AG09319 (cell line): Measurements from ENCODE around the gene HERPUD2.
"Not testable (repeated sequence)": the region's sequence is repeated elsewhere in the genome, so short reads cannot be mapped to it uniquely, and the experiment has no call there.

Experiments used
- DNase-seq: peaks from one replicate; pipeline ENCODE4 v3.0.0-alpha.2; 2010; ENCODE audit warnings: low read depth; ENCODE audit errors: extremely low read depth
- CTCF ChIP-seq: IDR thresholded peaks from 2 replicates; pipeline ENCODE4 v1.5.1; 2011; ENCODE audit warnings: low read depth, mild to moderate bottlenecking, inconsistent platforms, low read length, moderate library complexity

Gene HERPUD2

DNA sequence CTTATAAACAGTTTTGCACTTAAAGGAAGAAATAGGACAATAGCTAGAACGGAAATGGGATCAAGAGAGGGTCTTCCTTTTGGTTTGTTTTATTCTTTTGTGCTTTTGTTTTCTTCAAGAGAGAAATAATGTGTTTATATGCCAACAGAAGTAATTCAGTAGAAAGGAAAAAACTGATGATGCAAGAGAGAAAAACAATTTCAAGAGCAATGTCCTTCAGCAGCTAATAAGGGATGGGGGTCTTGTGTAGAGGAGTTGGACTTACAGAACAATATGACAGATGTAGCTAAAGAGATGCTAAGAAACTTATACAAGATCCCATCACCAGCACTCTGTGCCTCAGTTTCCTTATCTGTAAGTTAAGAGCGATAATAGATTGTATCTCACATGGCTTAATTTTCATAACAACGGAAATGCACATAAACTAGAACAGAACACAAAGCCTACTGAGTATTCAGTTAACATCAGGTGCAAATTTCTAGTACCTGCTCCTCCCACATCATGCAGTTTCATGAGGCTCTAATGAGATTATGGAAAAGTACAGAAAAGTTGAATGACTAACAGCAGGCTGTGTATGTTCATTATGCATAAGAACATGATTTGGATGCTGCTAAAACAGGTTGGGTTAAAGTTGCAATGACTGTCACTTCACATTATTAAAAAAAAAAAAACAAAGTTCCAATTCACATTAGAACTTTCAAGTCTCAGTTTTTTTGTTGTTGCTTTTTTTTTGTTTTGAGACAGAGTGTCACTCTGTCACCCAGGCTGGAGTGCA is 17.2 kb downstream of the HERPUD2 start:
- no peak for TF ChIP-seq CTCF
- DNase-seq, result no peak

DNA sequence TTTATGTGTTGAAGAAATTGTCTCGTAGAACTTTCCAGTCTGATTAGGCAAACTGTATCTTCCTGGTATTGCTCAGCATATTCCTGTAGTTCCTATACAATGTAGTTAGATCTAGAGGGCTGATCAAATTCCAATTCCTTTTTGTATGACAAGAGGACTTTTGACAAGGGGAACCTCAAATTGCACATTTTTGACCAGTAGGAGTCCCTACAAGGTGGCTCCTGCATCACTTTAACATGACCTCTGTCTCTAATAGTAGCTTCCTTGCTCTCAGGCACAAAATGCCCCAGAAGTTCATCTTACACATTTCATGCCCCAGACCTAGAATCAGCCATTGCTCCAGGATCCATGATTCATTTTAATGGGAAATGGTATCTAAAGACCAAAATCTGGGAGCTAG is 18.7 kb downstream of the HERPUD2 start:
- no peak for TF ChIP-seq CTCF
- DNase-seq, result no peak

DNA sequence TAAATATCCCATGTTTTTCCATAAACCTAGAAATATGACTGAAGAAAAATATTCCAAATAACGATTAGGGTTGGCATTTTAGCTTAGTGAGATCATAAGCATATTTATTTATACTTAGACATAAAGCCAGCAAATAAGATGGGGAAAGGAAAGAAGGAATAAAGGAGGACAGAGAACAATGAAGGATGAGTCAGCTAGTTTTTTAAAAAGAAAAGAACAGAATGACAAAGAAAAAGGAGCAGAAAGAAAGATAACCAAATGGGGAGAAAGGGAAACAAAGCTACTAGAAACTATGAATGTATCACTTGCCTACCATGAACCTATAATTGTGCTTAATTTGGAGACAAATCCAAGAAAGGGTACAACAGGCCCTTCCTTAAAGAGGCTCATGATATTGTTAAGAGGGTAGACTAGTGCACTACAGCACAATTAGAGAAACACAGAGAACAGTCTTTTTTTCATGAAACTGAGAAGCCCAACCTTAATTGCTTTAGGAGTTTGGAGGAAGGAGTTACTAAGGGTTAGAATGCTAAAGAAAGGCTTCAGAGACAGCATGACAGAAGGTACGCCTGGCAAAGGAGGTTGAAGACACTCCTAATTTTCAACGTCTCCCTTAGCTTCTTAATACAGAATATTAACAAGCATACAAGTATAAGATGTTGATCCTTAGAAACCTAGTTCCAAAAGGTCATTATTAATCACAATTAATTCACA is 23.9 kb downstream of the HERPUD2 start:
- no peak for TF ChIP-seq CTCF
- DNase-seq, result no peak

- not testable (repeated sequence) for DNase-seq
These were observed 34.5 kb downstream of the HERPUD2 start for GRCh38 chr7:35660411-35660810.

- no peak for DNase-seq
- no peak for TF ChIP-seq CTCF
These were observed 36.2 kb downstream of the HERPUD2 start for GRCh38 chr7:35658606-35659201.

- no peak for TF ChIP-seq CTCF
These were observed 37.8 kb downstream of the HERPUD2 start for GRCh38 chr7:35657125-35657524.

GRCh38 chr7:35654558-35654957 is 40.4 kb downstream of the HERPUD2 start:
- DNase-seq, result not testable (repeated sequence)

More at GRCh38 chr7:35657125-35657524, 37.8 kb downstream of the HERPUD2 start:
- no peak for DNase-seq

GRCh38 chr7:35652124-35652523 is 42.8 kb downstream of the HERPUD2 start:
- no peak for DNase-seq

More at GRCh38 chr7:35652124-35652523, 42.8 kb downstream of the HERPUD2 start:
- TF ChIP-seq CTCF, result no peak
